K562 (cell line): ENCODE results near the gene PAEP. TPM values are rescaled to one million over a fixed set of nuclear protein-coding genes. Genes with fewer than 3 reads are reported as not detected.

ENCODE experiments used
- ATAC-seq: fragments of 200-7000 bp; cut with Tn5 transposase; 3 replicates; pipeline ENCODE4 v1.9.1; 2020; ENCODE audit warnings: moderate library complexity
- BruUV-seq: library from RNA; stranded (reverse); fragments of 400-500 nt; replicated peaks from 2 replicates; lab custom pipeline; 2021; lab: Mats Ljungman, UMichigan
- CTCF ChIA-PET: fragments of 300-600 bp; formaldehyde crosslinking; extraction: SDS; loops from one replicate; lab custom pipeline; 2021; ENCODE audit warnings: low intra/inter-chr PET ratio; lab: Yijun Ruan, JAX
- POLR2A ChIA-PET: fragments of 300-600, 350-650 bp; sonication (Branson Sonifier 250); formaldehyde crosslinking; extraction: SDS; loops from one replicate; lab custom pipeline; 2021; ENCODE audit warnings: antibody characterized with exemption, inconsistent platforms; lab: Yijun Ruan, JAX
- DNase-seq, 4 experiments: peaks; one replicate each; pipeline versions ENCODE4 v3.0.0 to v3.0.0-alpha.2; 2011 to 2018; ENCODE audit warnings: low spot score in 3 of 4, mixed read lengths in 3 of 4; ENCODE audit errors: extremely low read depth in 1 of 4
- FAIRE-seq: peaks from 2 replicates; lab custom pipeline; 2011; peaks lifted over from hg19 to GRCh38; lab: Jason Lieb, UNC
- H2AFZ ChIP-seq: 2 replicates; pipeline ENCODE4 v1.6.0; 2011; ENCODE audit warnings: low read depth, low read length, control low read depth, inconsistent platforms
- H3K27ac ChIP-seq: fragments of 200-600 bp; 3 replicates; pipeline ENCODE4 v1.8.0; 2011; ENCODE audit warnings: low read depth, mild to moderate bottlenecking, control low read depth, inconsistent platforms, low read length, moderate library complexity, mixed read lengths; ENCODE audit errors: extremely low read depth
- H3K27me3 ChIP-seq, 2 experiments: fragments of 300-600 bp in 1 of 2; 2 replicates in 1 of 2; 3 replicates in 1 of 2; pipeline versions ENCODE4 v1.6.0 to v1.8.0; 2011; ENCODE audit warnings: inconsistent platforms in 2 of 2, low read length in 2 of 2, mild to moderate bottlenecking in 1 of 2, mixed read lengths in 1 of 2, moderate library complexity in 1 of 2; ENCODE audit not compliant: control insufficient read depth in 2 of 2, insufficient read depth in 2 of 2
- H3K36me3 ChIP-seq: fragments of 300-600 bp; 3 replicates; pipeline ENCODE4 v1.8.0; 2011; ENCODE audit warnings: mild to moderate bottlenecking, low read length, inconsistent platforms; ENCODE audit not compliant: control insufficient read depth, insufficient read depth
- H3K4me1 ChIP-seq, 2 experiments: fragments of 200-600 bp in 1 of 2; replicated peaks in 1 of 2; 2 replicates in 1 of 2; 3 replicates in 1 of 2; pipeline versions ENCODE4 v1.5.1 to v1.8.0; 2011; ENCODE audit warnings: inconsistent platforms in 2 of 2, low read length in 2 of 2, mild to moderate bottlenecking in 1 of 2, mixed read lengths in 1 of 2, moderate library complexity in 1 of 2; ENCODE audit not compliant: control insufficient read depth in 2 of 2, insufficient read depth in 2 of 2
- H3K4me2 ChIP-seq: 2 replicates; pipeline ENCODE4 v1.6.1; 2011; ENCODE audit warnings: low read length, control low read depth, inconsistent platforms, mixed read lengths; ENCODE audit not compliant: insufficient read depth
- H3K4me3 ChIP-seq: fragments of 200-600 bp; sonication (generic), shearing (Covaris generic); 2 replicates; pipeline ENCODE4 v1.5.1; 2016; ENCODE audit warnings: control low read depth, inconsistent platforms
- H3K79me2 ChIP-seq: fragments of 200-600 bp; 3 replicates; pipeline ENCODE4 v1.8.0; 2011; ENCODE audit warnings: low read length, inconsistent platforms; ENCODE audit not compliant: control insufficient read depth, insufficient read depth
- H3K9ac ChIP-seq, 2 experiments: 2 replicates each; pipeline versions ENCODE4 v1.6.0 to v1.6.1; 2011; ENCODE audit warnings: low read depth in 2 of 2, low read length in 2 of 2, control low read depth in 1 of 2, inconsistent platforms in 1 of 2, mild to moderate bottlenecking in 1 of 2, mixed read lengths in 1 of 2; ENCODE audit not compliant: insufficient read depth in 1 of 2
- H3K9me1 ChIP-seq: one replicate; pipeline ENCODE4 v1.6.0; 2011; ENCODE audit warnings: inconsistent platforms, mild to moderate bottlenecking, low read length, moderate library complexity; ENCODE audit not compliant: control insufficient read depth, insufficient read depth
- H3K9me3 ChIP-seq: replicated peaks from 2 replicates; pipeline ENCODE4 v1.5.1; 2011; ENCODE audit warnings: low read depth, low read length, inconsistent platforms; ENCODE audit not compliant: control insufficient read depth, insufficient read depth
- H4K20me1 ChIP-seq: replicated peaks from 2 replicates; pipeline ENCODE4 v1.6.1; 2011; ENCODE audit warnings: low read length, inconsistent platforms, mixed read lengths; ENCODE audit not compliant: control insufficient read depth, insufficient read depth
- BRCA1 ChIP-seq, 2 experiments: fragments of 450-650 bp in 1 of 2; sonication (generic) in 1 of 2; formaldehyde crosslinking in 1 of 2; IDR thresholded peaks; 2 replicates each; pipeline versions ENCODE4 v1.5.0 to v1.6.1; 2017 to 2020; ENCODE audit warnings: mild to moderate bottlenecking in 1 of 2, missing genetic modification reagents in 1 of 2
- CHAMP1 ChIP-seq: fragments of 450-650 bp; IDR thresholded peaks from 2 replicates; pipeline ENCODE4 v1.6.1; 2016; ENCODE audit warnings: mild to moderate bottlenecking
- FOXP1 ChIP-seq: sonication (generic); formaldehyde crosslinking; IDR thresholded peaks from 2 replicates; pipeline ENCODE4 v1.8.0; 2022; ENCODE audit warnings: mild to moderate bottlenecking, missing genetic modification reagents
- KLF6 ChIP-seq: fragments of 250-450 bp; sonication (Bioruptor Pico); IDR thresholded peaks from 2 replicates; pipeline ENCODE4 v1.4.0; 2020; ENCODE audit warnings: mild to moderate bottlenecking, moderate library complexity, borderline replicate concordance
- NCOA1 ChIP-seq: fragments of 450-650 bp; IDR thresholded peaks from 2 replicates; pipeline ENCODE4 v1.6.1; 2016; ENCODE audit warnings: low read depth
- STAG1 ChIP-seq: sonication (generic); formaldehyde crosslinking; IDR thresholded peaks from 2 replicates; pipeline ENCODE4 v1.5.0; 2020; ENCODE audit warnings: missing genetic modification reagents, borderline replicate concordance
- TAF15 ChIP-seq: fragments of 200-400 bp; formaldehyde crosslinking; IDR thresholded peaks from 2 replicates; pipeline ENCODE4 v1.6.1; 2017; ENCODE audit warnings: mild to moderate bottlenecking, low read depth, low read length, moderate library complexity
- TAF9B ChIP-seq: fragments of 450-650 bp; IDR thresholded peaks from 2 replicates; pipeline ENCODE4 v1.6.1; 2018; ENCODE audit warnings: mild to moderate bottlenecking; ENCODE audit not compliant: partially characterized antibody
- TBL1XR1 ChIP-seq, 2 experiments: IDR thresholded peaks; 2 replicates each; pipeline ENCODE4 v1.6.1; 2012; ENCODE audit warnings: improper control_type of control experiment in 2 of 2, low read length in 2 of 2, mild to moderate bottlenecking in 1 of 2
- ZC3H8 ChIP-seq: fragments of 450-650 bp; IDR thresholded peaks from 2 replicates; pipeline ENCODE4 v1.6.1; 2017
- ZNF232 ChIP-seq: sonication (generic); formaldehyde crosslinking; IDR thresholded peaks from 2 replicates; pipeline ENCODE4 v1.8.0; 2022; ENCODE audit warnings: mild to moderate bottlenecking, missing genetic modification reagents
- ZSCAN32 ChIP-seq: fragments of 450-650 bp; formaldehyde crosslinking; IDR thresholded peaks from 2 replicates; pipeline ENCODE4 v1.4.0; 2020; ENCODE audit warnings: mild to moderate bottlenecking, moderate library complexity
- WGBS: fragments of 100-300 bp; shearing (Covaris generic); methylation state at CpG from one replicate; pipeline ENCODE4 v1.1.6; 2016; ENCODE audit warnings: low coverage, mixed read lengths; ENCODE audit not compliant: insufficient coverage; ENCODE audit errors: missing lambda C conversion rate; 5-methylcytosine and 5-hydroxymethylcytosine counted together
- in situ Hi-C: fragments of 300-500 bp; cut with MboI; formaldehyde crosslinking; loops from 4 replicates; pipeline ENCODE4 v1.15.0; 2018; ENCODE audit warnings: inconsistent platforms, mixed read lengths
- intact Hi-C: fragments of 100-400 bp; cut with micrococcal nuclease; formaldehyde crosslinking; loops from 2 replicates; pipeline ENCODE4 v1.14.2; 2022
- polyA plus RNA-seq, 8 experiments: library from polyadenylated mRNA; depleted of rRNA in 4 of 8; stranded (reverse) in 5 of 8; unstranded in 3 of 8; fragments of >200 nt; fragmentation: Nextera tagmentation in 2 of 8; fragmentation: Illumina TruSeq in 1 of 8; extraction: Ambion mirVana in 2 of 8; extraction: Trizol in 1 of 8; gene quantifications; 2 replicates each; pipeline versions ENCODE4 v1.2.1 to v1.2.3, GENCODE V29; 2011 to 2014; ENCODE audit warnings: inconsistent platforms in 1 of 8, missing spikeins in 1 of 8
- total RNA-seq, 7 experiments: library from RNA; depleted of rRNA in 6 of 7; stranded (reverse); fragments of >200 nt in 6 of 7; fragmentation: Illumina TruSeq in 2 of 7; extraction: Trizol in 2 of 7; gene quantifications; 2 replicates each; pipeline versions ENCODE4 v1.2.1 to v1.2.3, GENCODE V29; 2011 to 2021; ENCODE audit warnings: low replicate concordance in 1 of 7

PAEP gene
- total and polyA plus RNA-seq, 9 of the 15 experiments (the other 6 are each of a cell fraction or from before 2014, with no cell fraction given), result 0.22 to 4.5 (median 0.58) TPM

- H2AFZ ChIP-seq, result no peak overlapping the region
- ChIA-PET CTCF (no interaction called here), POLR2A (no interaction called here)
- ATAC-seq (no peak), DNase-seq (no peak), FAIRE-seq (no peak)
- peaks cover 0 to 67% of the 10 kb centered on the region in 2 experiments; a peak in 3 of 5 replicates for H3K27me3 ChIP-seq
- H3K36me3 ChIP-seq, result no peaks in the 10 kb centered on the region
- no peak overlapping the region for H3K4me2 ChIP-seq
- no peaks in the 10 kb centered on the region for H3K9me1 ChIP-seq
- H3K4me3 ChIP-seq, result no peak overlapping the region
- no peaks in the 10 kb centered on the region for H3K79me2 ChIP-seq
- no peaks in the 10 kb centered on the region for H3K9me3 ChIP-seq
- H4K20me1 ChIP-seq, result 0 out of 2 replicates have a peak, but pooled peaks cover 5% of the 10 kb centered on the region
- no peak overlapping the region for H3K27ac ChIP-seq
- 2% methylated on average over 18 of the region's 18 CpGs for WGBS
- H3K4me1 ChIP-seq, result peaks cover 0 to 21% of the 10 kb centered on the region in 2 experiments; a peak in 1 of 5 replicates
- TF ChIP-seq ZC3H8 (no peak), TAF9B (no peak), ZSCAN32 (CRISPR knock-in tag) (no peak)
- TF ChIP-seq, all 486 proteins: peak for 0
- in situ Hi-C loops (no loop called here), intact Hi-C loops (no loop called here)
- H3K9ac ChIP-seq, result no peak overlapping the region
- BruUV-seq, result no TSS peak
Measured at GRCh38 chr9:135581636-135582426, 20.3 kb downstream of the PAEP start.

- DNase-seq (no peak), ATAC-seq (no peak), FAIRE-seq (no peak)
- Histone ChIP-seq H3K79me2 (no peaks in the 10 kb centered on the region), H3K4me1 (peaks cover 7 to 28% of the 10 kb centered on the region in 2 experiments; a peak in 2 of 5 replicates), H3K27ac (no peak overlapping the region), H3K9me1 (no peaks in the 10 kb centered on the region), H3K27me3 (peaks cover 0 to 67% of the 10 kb centered on the region in 2 experiments; a peak in 3 of 5 replicates), H2AFZ (no peak overlapping the region), H3K36me3 (no peaks in the 10 kb centered on the region), H3K4me3 (no peak overlapping the region), H3K9ac (no peak overlapping the region), H3K4me2 (no peak overlapping the region), H4K20me1 (0 out of 2 replicates have a peak, but pooled peaks cover 5% of the 10 kb centered on the region), H3K9me3 (no peaks in the 10 kb centered on the region)
- intact Hi-C loops (no loop called here), in situ Hi-C loops (no loop called here)
- no TSS peak for BruUV-seq
- ChIA-PET POLR2A (interaction anchor here (0.6 kb wide), 1 partner anchor 1236 kb away, joined by 3 read pairs; no protein-coding TSS in a partner anchor), CTCF (no interaction called here)
- WGBS, result 3% methylated on average over 14 of the region's 14 CpGs
- TF ChIP-seq TBL1XR1 (IDR thresholded peaks at IDR 0.05; ENCODE audit: low read length in 2 of 2) (no peak), BRCA1 (IDR thresholded peaks at IDR 0.05) (no peak), BRCA1 (CRISPR knock-in tag; IDR thresholded peaks at IDR 0.05) (no peak), CHAMP1 (no peak), ZNF232 (CRISPR knock-in tag) (no peak), STAG1 (no peak), FOXP1 (CRISPR knock-in tag) (no peak), NCOA1 (no peak), KLF6 (CRISPR knock-in tag) (no peak), TAF15 (no peak)
Measured at GRCh38 chr9:135582541-135582940, 21.0 kb downstream of the PAEP start.
